ENCODE results near the gene ATOH8.

The ATOH8 gene

DNA sequence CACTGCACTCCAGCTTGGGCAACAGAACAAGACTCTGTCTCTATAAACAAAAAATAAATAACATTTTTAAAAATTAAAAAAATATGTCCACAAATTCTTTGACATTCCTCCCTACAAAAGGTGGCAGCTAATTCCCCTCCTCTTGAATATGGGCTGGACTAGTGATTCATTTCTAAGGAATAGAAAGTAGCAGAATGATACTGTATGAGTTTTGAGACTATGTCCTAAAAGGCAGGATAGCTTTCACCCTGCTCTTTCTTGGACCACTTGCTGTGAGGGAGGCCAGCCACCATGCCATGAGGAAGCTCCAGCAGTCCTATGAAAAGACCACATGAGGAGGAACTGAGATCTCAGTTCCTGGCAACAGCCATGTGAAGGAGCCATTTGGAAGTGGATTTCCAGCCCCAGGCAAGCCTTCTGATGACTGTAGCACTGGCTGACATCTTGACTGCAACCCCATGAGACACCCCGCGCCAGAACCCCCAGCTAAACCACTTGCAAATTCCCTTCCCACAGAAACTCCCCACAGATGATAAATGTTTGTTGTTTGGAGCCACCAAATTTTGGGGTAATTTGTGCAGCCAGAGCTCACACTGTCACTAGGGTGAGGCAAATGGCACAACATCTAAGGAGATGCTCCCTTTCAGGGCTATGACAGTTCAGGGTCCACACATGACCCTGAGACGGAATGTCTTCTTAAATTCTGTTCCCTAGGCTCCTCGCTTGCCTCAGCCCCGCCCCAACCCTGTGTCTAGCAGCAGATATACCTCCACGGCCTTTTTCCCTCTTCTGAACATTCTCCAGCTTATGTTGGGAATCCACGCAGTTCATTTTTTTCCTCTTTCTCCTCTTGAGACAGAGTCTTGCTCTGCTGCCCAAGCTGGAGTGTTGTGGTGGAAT, 17.1 kb upstream of the ATOH8 start:
- DNase-seq (ENCODE audit: low read depth), result no peak

DNA sequence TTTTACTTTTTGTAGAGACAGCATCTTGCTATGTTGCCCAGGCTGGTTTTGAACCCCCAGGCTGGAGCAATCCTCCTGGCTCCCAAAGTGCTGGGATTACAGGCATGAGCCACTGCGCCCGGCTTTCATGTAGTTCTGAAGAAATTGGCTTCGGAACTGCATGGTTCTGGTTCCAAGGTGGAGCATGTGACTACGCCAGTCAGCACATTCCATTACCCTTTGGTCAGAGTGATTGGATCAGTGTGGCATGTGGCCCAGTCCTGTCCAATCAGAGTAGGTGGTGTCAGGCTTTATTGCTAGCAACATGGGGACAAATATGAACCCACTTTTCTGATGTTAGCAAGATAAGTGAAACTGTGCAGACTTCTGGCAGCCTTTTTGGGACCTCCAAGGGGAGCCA, 16.3 kb upstream of the ATOH8 start:
- no peak for DNase-seq (ENCODE audit: low read depth)

DNA sequence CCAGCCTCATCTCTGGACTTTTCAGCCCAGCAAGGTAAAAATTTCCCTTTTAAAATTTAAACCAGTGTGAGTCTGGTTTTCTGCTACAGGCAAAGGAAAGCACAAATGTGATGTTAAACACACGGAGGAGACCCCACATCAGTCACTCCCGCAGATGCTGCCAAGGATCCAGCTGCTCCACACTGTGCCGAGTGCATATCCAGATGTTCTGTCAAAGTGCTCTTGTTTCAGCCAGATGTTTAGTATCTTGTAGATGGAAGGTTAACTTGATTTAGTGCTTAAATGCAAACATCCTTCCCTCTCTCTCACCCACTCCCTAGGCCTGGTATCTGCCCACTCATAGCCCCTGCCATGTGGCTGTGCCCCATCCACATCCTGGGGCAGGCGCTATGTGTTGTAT, 15.8 kb upstream of the ATOH8 start:
- DNase-seq (ENCODE audit: low read depth), result no peak

DNA sequence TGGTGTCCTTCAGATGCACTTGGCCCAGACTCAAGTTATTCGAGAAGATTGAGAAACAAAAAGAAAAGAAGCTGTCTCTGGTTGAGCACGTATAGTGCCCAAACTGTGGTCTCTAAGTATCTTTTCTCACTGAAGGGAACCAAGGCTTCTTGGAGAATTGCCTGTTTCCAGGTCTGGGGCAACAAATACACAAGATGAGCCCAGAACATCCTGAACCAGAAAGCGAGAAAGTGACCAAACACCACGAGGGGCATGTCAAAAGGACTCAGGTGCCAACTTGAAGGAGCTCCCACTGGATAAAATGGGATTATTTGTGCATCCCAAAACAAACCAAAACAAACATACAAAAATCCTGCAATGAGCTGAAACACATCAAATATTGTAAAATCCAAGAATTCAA, 13.6 kb upstream of the ATOH8 start:
- DNase-seq (ENCODE audit: low read depth), result no peak

DNA sequence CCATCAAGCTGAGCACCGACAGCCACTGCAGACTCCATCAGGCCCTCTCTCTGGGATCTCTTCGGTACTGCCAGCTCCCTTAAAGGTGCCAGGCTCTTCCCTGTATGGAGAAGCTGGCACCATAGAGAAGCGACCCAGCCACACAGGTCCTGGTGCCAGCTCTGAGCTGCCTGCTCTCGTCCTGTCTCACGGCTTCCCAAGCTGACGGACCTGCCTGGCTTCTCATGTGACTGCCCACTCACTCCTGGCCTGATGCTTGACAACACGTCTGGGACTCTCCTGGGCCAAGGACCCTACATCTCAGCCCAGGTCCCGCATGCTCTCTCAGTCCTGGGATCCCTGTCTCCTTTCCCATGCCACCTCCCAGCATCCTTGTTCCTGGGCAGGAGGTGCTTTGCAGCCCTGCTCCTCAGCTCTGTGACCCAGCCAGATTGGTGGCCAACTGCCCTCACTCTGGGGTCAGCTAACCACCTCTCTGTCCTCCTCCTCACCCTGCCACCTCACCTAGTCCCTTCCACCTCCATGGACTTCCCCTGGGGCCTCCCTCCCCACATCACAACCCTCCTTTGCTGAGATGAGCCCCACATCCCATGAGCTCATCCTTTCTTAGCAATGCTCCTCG, 12.5 kb upstream of the ATOH8 start:
- no peak for DNase-seq (ENCODE audit: low read depth)

DNA sequence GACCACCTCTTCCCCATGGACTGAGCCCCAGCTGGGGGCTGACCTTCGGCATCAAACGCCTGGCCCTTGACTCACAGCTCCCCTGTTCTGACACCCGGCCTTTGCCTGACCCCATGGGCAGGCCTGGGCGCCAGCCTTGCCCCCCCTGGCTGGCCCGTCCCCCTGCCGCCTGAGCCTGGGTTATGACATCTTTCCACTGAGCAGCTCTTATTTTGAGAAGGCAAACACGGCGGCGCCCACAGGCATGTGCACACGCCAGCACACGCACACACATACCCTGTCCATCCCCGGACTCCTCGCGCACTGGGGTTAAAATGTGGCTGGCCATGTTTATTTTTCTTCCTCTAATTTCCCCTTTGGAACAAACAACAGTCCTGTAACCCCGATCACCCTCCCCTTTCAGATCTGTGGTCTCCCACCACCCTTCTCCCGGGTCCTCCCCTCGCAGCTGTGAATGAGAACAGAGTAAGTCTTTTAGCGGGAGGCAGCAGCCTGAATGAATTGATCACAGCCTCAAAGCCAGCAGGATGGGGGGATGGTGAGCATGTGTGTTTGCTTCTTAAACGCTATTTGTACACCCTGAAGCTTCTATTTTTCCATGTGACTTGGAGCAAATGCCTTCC, 11.8 kb upstream of the ATOH8 start:
- no peak for DNase-seq (ENCODE audit: low read depth)

DNA sequence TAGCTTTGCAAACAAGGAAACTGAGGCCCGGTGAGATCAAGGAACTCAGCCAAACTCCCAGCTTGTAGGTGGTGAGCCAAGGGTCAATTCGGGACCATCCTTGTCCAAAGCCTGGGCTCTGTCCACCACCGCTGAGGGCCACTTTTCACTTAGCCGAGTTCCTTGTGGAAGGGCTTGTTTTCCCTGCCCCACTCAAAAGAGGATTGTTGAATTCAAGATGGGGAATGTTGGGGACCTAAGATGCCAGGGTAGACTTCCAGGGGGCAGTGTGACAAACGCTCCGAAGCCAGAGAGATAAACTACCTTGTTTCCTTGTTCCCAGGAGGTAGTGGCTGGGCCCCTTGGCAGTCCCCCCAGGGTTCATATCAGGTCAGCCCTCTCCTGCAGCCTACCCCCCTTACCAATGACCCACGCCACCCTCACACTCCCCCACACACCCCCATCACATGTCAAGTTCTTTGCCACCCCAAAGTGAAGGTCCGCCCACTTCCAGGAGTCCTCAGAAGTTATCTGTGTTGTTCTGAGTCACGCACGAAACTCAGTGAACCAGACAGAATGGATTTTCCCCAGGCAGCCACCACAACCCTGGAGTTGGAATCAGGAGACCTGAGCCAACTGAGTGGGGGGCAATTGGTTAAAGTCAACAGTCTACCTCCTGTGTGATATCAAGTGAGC, 10.3 kb upstream of the ATOH8 start:
- DNase-seq (ENCODE audit: low read depth), result no peak

DNA sequence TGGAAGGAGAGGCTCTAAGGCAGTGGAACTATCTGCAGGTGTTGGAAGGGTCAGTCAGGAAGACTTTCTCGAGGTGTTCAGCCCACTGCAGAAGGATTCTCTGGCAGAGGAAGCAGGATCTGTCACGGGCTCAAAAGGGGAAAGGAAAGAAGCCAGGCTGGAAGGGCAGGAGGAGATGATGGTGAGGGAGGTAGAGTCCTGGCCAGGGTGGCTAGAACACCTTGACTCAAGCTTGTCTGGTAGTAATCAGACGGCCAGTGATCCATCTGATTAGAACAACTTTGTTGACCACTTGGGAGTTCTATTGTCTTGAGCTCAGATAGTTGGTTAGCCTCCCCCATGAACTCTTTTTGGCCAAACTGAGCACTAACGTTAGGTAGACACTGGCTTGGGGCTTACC, 9.7 kb upstream of the ATOH8 start:
- DNase-seq (ENCODE audit: low read depth), result no peak

DNA sequence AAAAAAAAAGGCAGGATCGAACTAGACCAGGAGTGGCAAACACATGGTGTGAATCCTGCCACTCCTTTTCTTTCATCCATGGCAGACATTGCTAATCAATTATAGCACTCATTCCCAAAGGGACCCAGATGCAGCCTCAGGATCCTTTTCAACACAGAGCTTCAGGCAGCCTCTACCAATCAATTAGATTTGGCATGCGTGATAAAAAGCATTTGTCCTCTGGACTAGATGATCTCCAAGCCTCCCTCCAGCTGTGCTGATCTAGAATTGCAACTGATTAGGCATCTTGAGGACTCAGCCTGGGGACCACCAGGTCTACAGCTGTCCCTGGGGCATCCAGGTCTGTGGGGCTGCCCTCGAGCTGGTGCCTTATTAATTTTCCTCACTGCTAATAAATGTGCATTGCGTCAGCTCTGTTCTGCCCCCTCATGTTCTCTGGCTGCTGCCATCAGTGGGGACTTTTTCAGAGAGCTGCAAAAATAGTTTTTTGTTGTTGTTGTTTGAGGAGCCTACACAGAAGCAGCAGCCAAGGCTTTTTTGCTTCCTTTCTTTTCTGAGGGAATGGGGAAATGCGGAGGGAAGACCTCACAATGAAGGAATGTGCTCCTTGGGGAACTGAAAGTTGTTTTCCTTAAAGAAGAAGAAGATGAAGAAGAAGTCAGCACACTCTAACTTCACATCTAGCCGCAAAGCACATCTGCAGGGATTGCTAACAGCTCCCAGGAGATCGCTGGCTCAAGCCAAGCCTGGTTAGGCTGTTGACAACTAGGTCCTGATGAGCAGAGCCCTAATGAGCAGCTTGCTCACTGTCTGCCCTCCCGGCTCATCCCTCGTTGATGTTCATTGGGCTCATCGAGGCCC, 8.8 kb upstream of the ATOH8 start:
- DNase-seq (ENCODE audit: low read depth), result no peak

DNA sequence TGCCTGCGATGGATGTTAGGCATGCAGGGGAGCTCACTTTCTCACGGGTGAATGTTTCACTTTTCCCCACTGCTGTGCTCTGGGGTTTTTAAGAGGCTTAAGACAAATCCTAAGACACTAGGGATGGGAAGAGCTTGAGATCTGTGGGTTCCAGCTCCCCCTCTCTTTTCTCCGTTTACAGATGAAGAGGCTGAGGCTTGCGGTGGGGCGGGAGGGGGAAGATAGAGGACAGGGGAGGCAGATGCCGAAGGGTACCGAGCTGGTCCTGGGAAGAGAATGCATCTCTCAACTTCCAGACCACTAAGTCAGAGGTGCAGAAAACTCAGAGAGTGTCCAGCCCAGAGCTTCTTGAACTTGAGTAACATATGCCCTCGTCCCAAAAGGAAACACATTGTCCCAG, 8.2 kb upstream of the ATOH8 start:
- no peak for DNase-seq (ENCODE audit: low read depth)

DNA sequence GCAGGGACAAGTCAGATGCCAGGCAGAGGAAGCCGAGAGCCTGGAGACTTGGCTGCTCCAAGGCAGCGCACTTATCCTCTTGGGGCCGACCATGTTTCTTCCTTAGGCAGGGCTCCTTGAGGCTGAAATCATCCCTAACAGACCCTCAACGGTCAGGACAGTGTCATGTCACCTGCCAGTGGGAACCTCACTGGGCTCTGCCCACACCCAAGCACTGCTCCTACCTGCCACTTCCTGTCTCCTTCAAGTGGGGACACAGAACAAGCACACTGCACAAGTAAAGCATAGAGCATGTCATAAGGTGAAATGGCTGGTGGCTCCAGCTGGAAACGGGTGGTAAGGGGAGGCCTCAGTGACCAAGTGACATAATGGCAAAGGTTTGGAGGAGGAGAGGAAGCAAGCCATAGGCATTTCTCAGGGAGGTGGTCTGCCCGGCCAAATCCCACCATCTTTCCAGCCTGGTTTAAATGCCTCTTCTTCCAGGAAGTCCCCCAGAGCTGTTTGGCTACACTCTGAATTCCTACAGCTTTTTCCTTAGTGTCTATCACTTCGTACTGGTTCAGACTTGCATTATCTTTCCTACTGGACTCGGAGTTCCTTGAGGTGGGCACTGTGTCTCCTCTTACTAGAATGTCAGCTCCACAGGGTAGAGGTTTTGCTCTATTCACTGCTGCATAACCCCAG, 7.3 kb upstream of the ATOH8 start:
- no peak for DNase-seq (ENCODE audit: low read depth)

DNA sequence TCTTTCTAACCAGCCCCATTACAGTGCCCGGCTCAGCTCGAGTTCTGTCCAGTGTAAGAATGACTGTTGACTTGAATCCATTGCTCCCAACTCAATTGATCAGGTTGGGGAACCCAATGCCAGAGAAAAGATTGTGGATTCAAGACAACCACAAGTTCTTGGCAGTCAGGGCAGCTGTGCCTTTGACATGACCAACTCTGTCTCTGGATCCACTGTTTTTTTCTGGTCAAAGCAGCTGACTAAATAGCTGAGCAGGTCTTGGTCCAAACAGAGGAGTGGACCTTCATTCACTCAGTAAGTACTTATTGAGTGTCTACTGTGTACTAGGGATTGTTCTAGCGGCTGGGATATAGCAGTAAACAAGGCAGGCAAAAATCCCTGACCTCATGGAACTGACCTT, 6.3 kb upstream of the ATOH8 start:
- no peak for DNase-seq (ENCODE audit: low read depth)

DNA sequence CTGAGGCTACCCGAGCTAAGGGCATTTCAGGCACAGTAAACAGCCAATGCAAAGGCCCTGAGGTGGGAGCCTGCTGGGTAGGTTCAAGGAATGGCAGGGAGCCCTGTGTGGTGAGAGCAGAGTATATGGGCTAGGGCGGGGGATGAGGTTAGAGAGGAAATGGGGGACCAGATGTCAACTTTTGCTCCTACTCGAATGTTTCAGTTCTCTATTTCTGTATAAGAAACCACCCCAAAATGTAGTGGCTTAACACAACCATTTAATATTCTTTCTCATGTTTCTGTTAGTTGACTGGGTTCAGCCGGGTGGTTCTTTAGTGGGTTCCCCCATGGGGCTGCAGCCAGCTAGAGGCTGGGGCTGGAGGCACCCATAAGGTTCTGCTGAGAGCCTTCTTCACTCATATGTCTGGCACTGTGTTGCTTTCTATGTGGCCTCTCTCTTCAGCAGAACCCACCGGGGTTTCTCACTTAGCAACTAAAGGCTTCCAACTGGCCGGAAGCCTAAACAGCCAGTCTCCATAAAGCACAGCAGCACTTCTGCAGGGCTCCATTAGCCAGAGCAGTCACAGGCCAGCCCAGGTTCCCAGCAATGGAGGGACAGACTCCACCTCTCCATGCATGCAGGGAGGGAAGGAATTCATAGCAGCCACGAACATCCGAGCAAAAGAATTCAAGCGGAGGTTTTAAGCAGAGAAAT, 5.6 kb upstream of the ATOH8 start:
- DNase-seq (ENCODE audit: low read depth), result no peak

DNA sequence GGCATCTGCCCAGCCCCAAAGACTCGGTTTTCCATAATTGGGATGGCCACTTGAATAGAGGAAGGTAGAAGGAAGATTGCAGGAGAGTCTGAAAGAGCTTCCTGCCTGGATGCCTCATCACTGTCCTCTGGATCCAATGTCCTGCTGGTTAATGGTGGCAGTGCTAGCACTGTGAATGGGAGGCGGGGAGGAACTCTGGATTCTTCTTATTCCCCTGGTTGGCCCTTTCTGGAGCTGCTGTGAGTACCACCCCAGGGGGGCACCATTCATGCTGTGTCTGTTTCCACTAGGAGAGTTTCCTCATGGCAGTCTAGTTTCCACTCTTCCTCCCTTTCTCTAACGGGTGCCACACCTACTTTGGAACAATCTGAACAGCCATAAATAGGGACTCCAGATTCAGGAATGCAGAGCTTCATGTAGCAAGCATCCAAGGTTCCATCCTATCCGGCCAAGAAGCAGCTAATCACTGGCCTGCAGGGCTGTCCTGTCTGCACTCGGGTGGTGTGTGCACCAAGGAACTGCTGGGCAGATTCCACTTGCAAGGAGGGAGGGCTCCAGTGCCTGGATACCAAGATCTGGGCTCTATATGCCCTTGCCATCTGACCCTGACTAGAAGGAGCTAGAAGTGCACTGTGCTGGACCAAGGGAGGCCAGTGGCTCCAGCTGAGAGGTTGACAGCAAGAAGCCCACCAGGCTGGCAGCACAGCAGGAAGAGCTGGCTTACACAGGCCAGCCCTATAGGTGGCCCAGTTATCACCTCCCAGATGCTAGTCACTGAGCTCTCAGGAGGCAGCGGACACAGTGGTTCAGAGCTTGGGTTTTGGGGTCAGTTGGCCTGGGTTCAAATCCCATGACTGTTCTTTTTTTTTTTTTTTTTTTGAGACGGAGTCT, 4.6 kb upstream of the ATOH8 start:
- no peak for DNase-seq (ENCODE audit: low read depth)

DNA sequence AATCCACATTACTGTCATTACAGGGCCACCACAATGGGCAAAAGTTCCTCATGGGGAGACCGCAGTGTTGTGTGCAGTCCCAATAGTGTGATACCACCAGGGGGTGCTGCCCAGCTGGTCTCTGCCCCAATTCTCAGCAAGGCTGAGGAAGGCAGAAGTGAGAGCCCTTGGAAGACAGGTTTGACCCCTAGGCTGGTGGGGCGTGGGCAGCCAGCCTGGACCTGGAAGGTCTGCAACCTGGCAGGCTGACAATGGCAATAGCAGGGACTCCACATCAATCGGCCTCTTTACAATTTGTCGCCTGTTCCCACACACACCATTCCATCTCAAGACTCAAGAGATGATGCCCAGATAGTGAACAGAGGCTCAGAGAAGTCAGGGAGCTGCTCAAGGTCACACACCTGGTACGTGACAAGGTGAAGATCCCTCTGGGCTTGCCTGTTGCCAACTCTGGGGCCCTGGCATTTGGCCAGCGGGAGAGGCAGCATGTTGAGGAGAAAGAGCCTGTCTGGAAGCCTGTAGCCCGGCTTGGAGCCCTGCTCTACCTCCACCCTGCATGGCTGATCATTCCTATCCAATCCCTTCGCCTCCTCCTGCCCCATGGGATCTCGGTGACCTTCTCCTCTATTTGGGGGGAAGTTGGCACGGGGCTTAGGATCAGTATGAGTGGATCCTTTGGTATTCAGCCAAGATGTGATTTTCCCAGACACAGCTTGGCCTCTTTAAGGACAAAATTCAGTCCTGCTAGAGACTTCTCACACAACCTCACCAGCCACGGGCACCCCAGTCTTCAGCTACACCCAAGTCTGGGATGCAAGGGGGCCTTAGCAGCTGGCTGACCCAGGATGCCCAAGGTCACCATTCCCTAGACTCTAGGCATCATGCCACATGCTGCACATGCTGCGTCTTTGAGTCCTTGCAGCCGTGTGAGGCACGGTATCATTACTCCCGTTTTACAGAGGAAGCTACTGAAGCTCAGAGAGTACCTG, 2.9 kb upstream of the ATOH8 start:
- DNase-seq (ENCODE audit: low read depth), result peak; percentile 35

DNA sequence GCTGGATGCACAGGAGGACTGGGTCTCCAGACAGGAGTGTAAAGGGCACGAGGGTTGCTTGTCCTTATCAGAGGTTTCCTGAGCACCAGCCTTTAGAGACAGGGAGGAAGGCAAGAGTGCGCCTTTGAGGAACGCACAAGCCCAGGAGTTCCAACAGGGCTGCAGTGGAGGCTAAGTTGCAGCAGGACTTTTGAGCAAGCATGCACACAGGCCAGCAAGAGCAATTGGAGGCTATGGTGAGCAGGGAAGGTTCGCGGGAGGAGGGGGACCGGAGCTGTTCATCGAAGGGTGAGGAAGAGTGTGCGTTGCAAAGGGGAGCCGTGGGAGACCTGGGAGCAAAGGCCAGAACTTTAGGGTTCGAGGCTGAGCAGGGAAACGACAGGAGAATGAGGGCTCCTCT, 2.2 kb upstream of the ATOH8 start:
- no peak for DNase-seq (ENCODE audit: low read depth)

DNA sequence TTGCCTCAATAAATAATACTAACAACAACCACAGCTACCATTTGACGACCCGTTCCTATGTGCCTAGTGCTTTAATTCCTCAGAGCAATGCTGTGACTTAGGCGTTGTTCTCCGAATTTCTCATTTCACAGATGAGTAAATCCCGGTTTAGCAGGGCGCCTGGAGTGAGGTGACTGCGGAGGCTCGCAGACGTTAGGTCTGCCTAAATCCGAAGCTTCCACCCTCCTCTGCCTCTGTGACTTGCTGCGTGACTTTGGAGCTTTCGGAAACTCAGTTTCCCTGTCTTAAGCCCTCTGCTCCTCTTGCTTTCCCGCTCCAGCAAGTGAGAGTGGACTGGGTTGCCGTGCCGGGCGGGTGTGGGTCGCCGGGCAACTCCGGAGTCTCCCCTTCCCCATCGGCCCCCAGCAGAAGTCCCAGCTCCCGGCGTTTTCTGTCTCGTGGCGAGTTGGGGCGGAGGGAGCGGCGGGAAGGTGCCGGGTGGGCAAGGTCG, 711 bp upstream of the ATOH8 start:
- no peak for DNase-seq (ENCODE audit: low read depth)
